Measurements from ENCODE around the gene ARL2BP. TPM values are rescaled to one million over a fixed set of nuclear protein-coding genes. Genes with fewer than 3 reads are reported as not detected.
"Not testable (repeated sequence)": the region's sequence is repeated elsewhere in the genome, so short reads cannot be mapped to it uniquely, and the experiment has no call there.

The ARL2BP gene
- polyA plus RNA-seq, 12 donors, result 39.5 to 57.2 (median 51.9) TPM; not detected in 1

GRCh38 chr16:57261806-57262205 is 16.7 kb downstream of the ARL2BP start:
- no peak for DNase-seq

- DNase-seq, result no peak
Measured at GRCh38 chr16:57262841-57263540, 17.9 kb downstream of the ARL2BP start.

GRCh38 chr16:57263541-57264351 is 18.7 kb downstream of the ARL2BP start:
- DNase-seq, result no peak

GRCh38 chr16:57264381-57264780 is 19.3 kb downstream of the ARL2BP start:
- no peak for DNase-seq

- no peak for DNase-seq
Measured at GRCh38 chr16:57264950-57265371, 19.9 kb downstream of the ARL2BP start.

GRCh38 chr16:57265850-57266530 is 20.9 kb downstream of the ARL2BP start:
- no peak for DNase-seq

GRCh38 chr16:57266531-57267260 is 21.6 kb downstream of the ARL2BP start:
- DNase-seq, result no peak

- DNase-seq, result not testable (repeated sequence)
Measured at GRCh38 chr16:57267343-57267742, 22.3 kb downstream of the ARL2BP start.

GRCh38 chr16:57268804-57269800 is 24.0 kb downstream of the ARL2BP start:
- no peak for DNase-seq

- no peak for DNase-seq
Measured at GRCh38 chr16:57270221-57271062, 25.4 kb downstream of the ARL2BP start.

GRCh38 chr16:57271063-57271345 is 25.9 kb downstream of the ARL2BP start:
- no peak for DNase-seq

GRCh38 chr16:57271867-57272495 is 26.9 kb downstream of the ARL2BP start:
- DNase-seq, result no peak

- DNase-seq, result no peak
Measured at GRCh38 chr16:57273359-57273758, 28.3 kb downstream of the ARL2BP start.

- DNase-seq, result no peak
Measured at GRCh38 chr16:57273826-57274225, 28.8 kb downstream of the ARL2BP start.

GRCh38 chr16:57275946-57276345 is 30.9 kb downstream of the ARL2BP start:
- not testable (repeated sequence) for DNase-seq

GRCh38 chr16:57276596-57276995 is 31.5 kb downstream of the ARL2BP start:
- DNase-seq, result no peak

- DNase-seq, result no peak
Measured at GRCh38 chr16:57277586-57277985, 32.5 kb downstream of the ARL2BP start.

GRCh38 chr16:57278494-57278893 is 33.4 kb downstream of the ARL2BP start:
- no peak for DNase-seq
